B cell (primary cell): ENCODE data around the gene AFF1. TPM values are rescaled to one million over a fixed set of nuclear protein-coding genes. Genes with fewer than 3 reads are reported as not detected.

Experiments
- ATAC-seq: fragments of 200-7000 bp; cut with Tn5 transposase; one replicate; pipeline ENCODE4 v1.10.0; 2021; ENCODE audit warnings: low read depth, mild to moderate bottlenecking, moderate number of reproducible peaks, moderate library complexity
- CTCF ChIA-PET: fragments of 350-600 bp; sonication (Branson Sonifier 250); formaldehyde crosslinking; loops from one replicate; lab custom pipeline; 2021; ENCODE audit warnings: antibody characterized with exemption, inconsistent platforms; lab: Charles Lee
- POLR2A ChIA-PET: fragments of 350-600 bp; sonication (Branson Sonifier 250); formaldehyde crosslinking; loops from one replicate; lab custom pipeline; 2021; ENCODE audit warnings: antibody characterized with exemption; lab: Charles Lee
- DNase-seq: peaks from one replicate; pipeline ENCODE4 v3.0.0; 2013
- H2AFZ ChIP-seq: 2 replicates; pipeline ENCODE4 v1.6.1; 2012; ENCODE audit warnings: mild to moderate bottlenecking, low read depth, low read length; ENCODE audit not compliant: insufficient read depth, poor library complexity, severe bottlenecking
- H3K27ac ChIP-seq, 2 donors: 1 replicate in 1 of 2; 2 replicates in 1 of 2; pipeline ENCODE4 v1.5.1; 2012 to 2013; ENCODE audit warnings: low read length in 2 of 2, mild to moderate bottlenecking in 2 of 2, moderate library complexity in 1 of 2
- H3K27me3 ChIP-seq, 4 experiments: fragments of 200-600 bp in 1 of 4; sonication (generic) in 1 of 4; replicated peaks in 1 of 4; 1 replicate in 2 of 4; 2 replicates in 2 of 4; pipeline versions ENCODE4 v1.6.1 to v1.7.0; 2013 to 2016; ENCODE audit warnings: low read length in 3 of 4, mild to moderate bottlenecking in 2 of 4, mixed read lengths in 1 of 4, moderate library complexity in 1 of 4; ENCODE audit not compliant: insufficient read depth in 4 of 4, control insufficient read depth in 3 of 4; ENCODE audit errors: control extremely low read depth in 1 of 4
- H3K36me3 ChIP-seq, 2 experiments: replicated peaks in 1 of 2; 1 replicate in 1 of 2; 2 replicates in 1 of 2; pipeline versions ENCODE4 v1.6.1 to v1.7.1; 2013; ENCODE audit warnings: low read length in 1 of 2; ENCODE audit not compliant: insufficient read depth in 2 of 2, control insufficient read depth in 1 of 2; ENCODE audit errors: control extremely low read depth in 1 of 2, extremely low read depth in 1 of 2
- H3K4me1 ChIP-seq, 2 donors: fragments of 200-600 bp in 1 of 2; sonication (generic) in 1 of 2; 1 replicate in 1 of 2; 2 replicates in 1 of 2; pipeline versions ENCODE4 v1.5.1 to v1.6.1; 2013 to 2017; ENCODE audit warnings: low read length in 2 of 2; ENCODE audit not compliant: control insufficient read depth in 2 of 2, insufficient read depth in 2 of 2
- H3K4me2 ChIP-seq: replicated peaks from 2 replicates; pipeline ENCODE3; 2012; ENCODE audit warnings: mild to moderate bottlenecking, low read depth, low read length; ENCODE audit not compliant: poor library complexity, severe bottlenecking
- H3K4me3 ChIP-seq, 5 experiments: fragments of 200-600 bp in 1 of 5; sonication (generic) in 1 of 5; 1 replicate in 3 of 5; 2 replicates in 2 of 5; pipeline versions ENCODE4 v1.5.1 to v1.7.0; 2011 to 2016; ENCODE audit warnings: low read length in 4 of 5, mild to moderate bottlenecking in 4 of 5, low read depth in 2 of 5, control low read depth in 1 of 5, moderate library complexity in 1 of 5; ENCODE audit not compliant: insufficient read depth in 1 of 5; ENCODE audit errors: control extremely low read depth in 1 of 5, extremely low read depth in 1 of 5
- H3K79me2 ChIP-seq: fragments of 200-600 bp; sonication (generic); one replicate; pipeline ENCODE4 v1.6.0; 2016; ENCODE audit warnings: low read length; ENCODE audit not compliant: control insufficient read depth, insufficient read depth
- H3K9ac ChIP-seq: fragments of 200-600 bp; sonication (generic); 2 replicates; pipeline ENCODE4 v1.6.1; 2017; ENCODE audit warnings: mild to moderate bottlenecking, low read length, moderate library complexity
- H3K9me3 ChIP-seq, 3 donors: one replicate each; pipeline versions ENCODE4 v1.6.1 to v1.7.1; 2013; ENCODE audit warnings: low read length in 2 of 3; ENCODE audit not compliant: control insufficient read depth in 2 of 3, insufficient read depth in 1 of 3; ENCODE audit errors: control extremely low read depth in 1 of 3
- H4K20me1 ChIP-seq: 2 replicates; pipeline ENCODE4 v1.6.0; 2012; ENCODE audit warnings: mild to moderate bottlenecking, low read length; ENCODE audit not compliant: insufficient read depth, control insufficient read depth, poor library complexity, severe bottlenecking
- H3K27ac Mint-ChIP-seq: one replicate; pipeline ENCODE4 v1.8.0; 2021; ENCODE audit warnings: mixed read lengths
- H3K27me3 Mint-ChIP-seq: one replicate; pipeline ENCODE4 v1.8.0; 2021; ENCODE audit warnings: mixed read lengths
- H3K4me1 Mint-ChIP-seq: one replicate; pipeline ENCODE4 v1.8.0; 2021; ENCODE audit warnings: mixed read lengths
- H3K4me3 Mint-ChIP-seq: one replicate; pipeline ENCODE4 v1.8.0; 2021; ENCODE audit warnings: mixed read lengths
- H3K9me3 Mint-ChIP-seq: one replicate; pipeline ENCODE4 v1.8.0; 2022; ENCODE audit warnings: mixed read lengths; ENCODE audit not compliant: insufficient read depth
- CTCF ChIP-seq: fragments of 200-600 bp; IDR thresholded peaks from one replicate; pipeline ENCODE4 v1.8.0; 2022; ENCODE audit warnings: antibody characterized with exemption, mild to moderate bottlenecking
- EZH2 ChIP-seq: IDR thresholded peaks from 2 replicates; pipeline ENCODE4 v1.6.1; 2012; ENCODE audit warnings: borderline replicate concordance, low read depth, mild to moderate bottlenecking, moderate library complexity, low read length; ENCODE audit not compliant: insufficient read depth, poor library complexity, severe bottlenecking
- WGBS: methylation state at CpG from one replicate; pipeline ENCODE4 v1.1.5; 2013; ENCODE audit warnings: missing lambda C conversion rate; ENCODE audit not compliant: insufficient coverage; 5-methylcytosine and 5-hydroxymethylcytosine counted together
- intact Hi-C: fragments of 100-400 bp; cut with micrococcal nuclease; formaldehyde crosslinking; loops from one replicate; pipeline ENCODE4 v1.10.0; 2022
- polyA plus RNA-seq: library from polyadenylated mRNA; depleted of rRNA; stranded (reverse); fragments of >200 nt; gene quantifications from 2 replicates; pipeline ENCODE4 v1.2.3, GENCODE V29; 2012
- total RNA-seq, 2 donors: library from RNA; stranded (reverse); fragments of 120-200 nt in 1 of 2; gene quantifications; 1 replicate in 1 of 2; 2 replicates in 1 of 2; pipeline versions ENCODE4 v1.2.3 to v1.2.4, GENCODE V29; 2013 to 2022

The AFF1 gene
- total and polyA plus RNA-seq, 2 donors (not counting 1 experiment from before 2014, with no cell fraction given): 15.3 to 135 TPM

- ChIA-PET POLR2A (interaction anchor here (0.6 to 1.0 kb wide), 2 partner anchors 35 to 57 kb away, joined by 3 to 4 read pairs; no protein-coding TSS in a partner anchor), CTCF (interaction anchor here (0.6 to 1.0 kb wide), 2 partner anchors 10 to 127 kb away, joined by 3 to 4 read pairs; no protein-coding TSS in a partner anchor)
- Histone ChIP-seq H3K4me1 (peaks cover 22% of the 10 kb centered on the region in 2 donors), H4K20me1 (peaks cover 40% of the 10 kb centered on the region), H3K4me3 (no peak overlapping the region), H2AFZ (no peak overlapping the region), H3K27ac (no peak overlapping the region), H3K27me3 (no peaks in the 10 kb centered on the region), H3K4me2 (no peak overlapping the region), H3K9ac (no peak overlapping the region), H3K36me3 (no peaks in the 10 kb centered on the region), H3K9me3 (no peaks in the 10 kb centered on the region), H3K79me2 (peaks cover 67% of the 10 kb centered on the region)
- DNase-seq: no peak
- H3K27me3 Mint-ChIP-seq: no peaks in the 10 kb centered on the region
- H3K4me3 Mint-ChIP-seq: no peak overlapping the region
- no peak for ATAC-seq
- peaks cover 9% of the 10 kb centered on the region for H3K4me1 Mint-ChIP-seq
- no peak for TF ChIP-seq CTCF
- TF ChIP-seq EZH2: no peak
- H3K27ac Mint-ChIP-seq: no peak overlapping the region
- H3K9me3 Mint-ChIP-seq: no peaks in the 10 kb centered on the region
- intact Hi-C loops: loop anchor here (5.0 kb wide), 1 partner anchor 34 kb away; the partner anchor contains the start of gene AFF1
Measured at GRCh38 chr4:86971355-86971683, 36.5 kb downstream of the AFF1 start.

GRCh38 chr4:86972997-86973396, 38.2 kb downstream of the AFF1 start:
- 69% methylated on average over 2 of the region's 3 CpGs for WGBS
- Histone ChIP-seq H3K9me3 (no peaks in the 10 kb centered on the region), H2AFZ (no peak overlapping the region), H3K4me3 (no peak overlapping the region), H3K27ac (no peak overlapping the region), H3K79me2 (peaks cover 52% of the 10 kb centered on the region), H3K4me1 (peaks cover 5 to 10% of the 10 kb centered on the region in 2 donors), H4K20me1 (peaks cover 28% of the 10 kb centered on the region), H3K4me2 (no peak overlapping the region), H3K36me3 (no peaks in the 10 kb centered on the region), H3K9ac (no peak overlapping the region), H3K27me3 (no peaks in the 10 kb centered on the region)
- no peaks in the 10 kb centered on the region for H3K27me3 Mint-ChIP-seq
- no peak for DNase-seq
- intact Hi-C loops: loop anchor here (5.0 kb wide), 1 partner anchor 36 kb away; the partner anchor contains the start of gene AFF1
- no peak for ATAC-seq
- H3K27ac Mint-ChIP-seq: no peak overlapping the region
- ChIA-PET CTCF (no interaction called here), POLR2A (no interaction called here)
- TF ChIP-seq EZH2 (no peak), CTCF (no peak)
- H3K4me3 Mint-ChIP-seq: no peak overlapping the region
- H3K9me3 Mint-ChIP-seq: no peaks in the 10 kb centered on the region
- H3K4me1 Mint-ChIP-seq: peaks cover 19% of the 10 kb centered on the region
